ENCODE data around the gene SMCO4. TPM values are rescaled to one million over a fixed set of nuclear protein-coding genes. Genes with fewer than 3 reads are reported as not detected.
"Not testable (repeated sequence)": the region's sequence is repeated elsewhere in the genome, so short reads cannot be mapped to it uniquely, and the experiment has no call there.

Gene SMCO4
- polyA plus RNA-seq, 1 donor, result 14.8 TPM

GRCh38 chr11:93563857-93564256 lies 20.7 kb upstream of the SMCO4 start:
- DNase-seq, result no peak

DNA sequence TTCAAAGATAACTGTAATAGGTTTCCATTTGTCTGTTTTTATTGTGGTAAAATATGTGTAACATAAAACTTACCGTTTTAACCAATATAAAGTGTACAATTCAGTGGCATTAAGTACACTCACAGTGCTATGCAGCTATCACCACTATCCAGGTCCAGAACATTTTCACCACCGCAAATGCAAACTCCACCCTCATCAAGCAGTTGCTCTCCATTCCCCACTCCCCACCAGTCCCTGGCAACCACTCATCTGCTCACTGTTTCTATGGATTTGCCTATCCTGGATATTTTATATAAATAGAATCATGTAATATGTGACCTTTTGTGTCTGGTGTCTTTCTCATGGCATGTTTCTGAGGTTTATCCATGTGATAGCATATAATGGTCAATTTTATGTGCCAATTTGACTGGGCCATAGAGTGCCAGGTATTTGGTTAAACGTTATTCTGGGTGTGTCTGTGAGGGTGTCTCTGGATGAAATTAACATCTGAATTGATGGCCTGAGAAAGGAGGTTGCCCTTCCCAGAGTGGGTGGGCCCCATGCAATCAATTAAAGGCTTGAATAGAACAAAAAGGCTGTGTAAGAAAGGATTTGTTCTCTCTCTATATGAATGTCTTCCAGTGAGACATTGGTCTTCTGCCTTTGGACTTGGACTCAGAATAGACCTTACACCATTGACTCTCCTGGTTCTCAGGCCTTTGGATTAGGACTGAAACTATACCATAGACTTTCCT lies 17.2 kb upstream of the SMCO4 start:
- no peak for DNase-seq

DNA sequence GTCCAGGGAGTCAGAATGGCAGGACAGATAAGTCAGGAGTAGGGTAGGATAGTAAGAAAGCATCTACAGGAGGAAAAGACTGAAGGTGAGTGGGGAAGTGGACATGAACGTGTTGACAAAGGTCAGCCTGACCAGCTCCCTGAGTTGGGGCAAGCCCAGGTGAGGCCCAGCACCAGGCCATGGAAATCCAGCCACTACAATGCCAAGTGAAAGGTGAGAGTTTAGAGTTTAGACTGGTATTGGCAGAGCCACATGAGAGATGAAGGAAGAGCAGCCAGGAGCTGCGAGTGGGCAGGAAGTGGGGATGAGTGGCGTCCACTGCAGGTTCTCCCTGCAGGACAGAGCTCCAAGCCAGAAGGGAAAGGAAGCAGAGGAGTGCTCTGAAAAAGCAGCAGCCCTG lies 16.5 kb upstream of the SMCO4 start:
- no peak for DNase-seq

GRCh38 chr11:93552874-93553273 lies 9.7 kb upstream of the SMCO4 start:
- DNase-seq, result no peak

DNA sequence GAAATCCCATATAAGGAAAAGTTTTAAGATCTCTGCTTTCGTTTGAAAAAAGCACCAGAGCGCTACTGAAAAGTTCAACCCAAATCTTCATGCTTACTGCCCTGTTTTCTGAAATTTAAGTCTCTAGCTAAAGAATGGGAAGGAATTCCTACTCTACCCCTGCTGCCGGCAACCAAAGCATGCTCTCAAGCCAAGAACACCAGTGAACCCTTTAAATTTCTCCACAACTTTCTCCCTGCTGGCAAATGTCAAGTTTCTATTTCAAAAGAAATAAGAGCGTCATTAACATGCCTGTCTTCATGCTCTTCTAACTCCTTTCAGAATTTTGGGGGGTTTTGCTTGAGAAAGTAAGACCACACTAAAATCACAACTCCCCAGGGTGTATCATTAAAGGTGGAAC lies 6.8 kb upstream of the SMCO4 start:
- no peak for DNase-seq

DNA sequence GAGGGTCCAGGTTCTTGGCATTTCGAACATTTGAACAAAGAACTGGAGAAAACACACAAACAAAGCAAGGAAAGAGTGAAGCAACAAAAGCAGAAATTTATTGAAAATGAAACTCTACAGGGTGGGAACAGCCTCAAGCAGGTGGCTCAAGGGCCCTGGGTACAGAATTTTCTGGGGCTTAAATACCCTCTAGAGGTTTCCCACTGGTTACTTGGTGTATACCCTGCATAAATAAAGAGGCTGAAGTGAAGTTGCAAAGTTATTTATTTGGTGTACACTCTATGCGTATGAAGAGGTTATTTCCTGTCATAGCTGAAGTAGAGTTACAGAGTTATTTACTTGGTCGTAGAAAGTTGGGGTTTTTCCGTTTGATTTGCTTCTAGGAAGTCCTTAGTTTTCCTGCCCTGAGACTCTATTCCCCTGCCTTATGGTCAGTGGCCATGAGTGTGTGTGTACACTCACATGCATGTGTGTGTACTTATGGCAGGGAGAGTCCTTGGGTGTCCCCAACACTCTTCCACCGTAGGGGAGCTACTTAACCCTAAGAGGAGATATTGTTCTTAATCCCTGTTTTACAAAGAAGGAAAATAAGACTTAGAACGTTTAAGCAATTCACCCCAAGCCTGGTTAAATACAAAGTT lies 5.6 kb upstream of the SMCO4 start:
- DNase-seq, result no peak

DNA sequence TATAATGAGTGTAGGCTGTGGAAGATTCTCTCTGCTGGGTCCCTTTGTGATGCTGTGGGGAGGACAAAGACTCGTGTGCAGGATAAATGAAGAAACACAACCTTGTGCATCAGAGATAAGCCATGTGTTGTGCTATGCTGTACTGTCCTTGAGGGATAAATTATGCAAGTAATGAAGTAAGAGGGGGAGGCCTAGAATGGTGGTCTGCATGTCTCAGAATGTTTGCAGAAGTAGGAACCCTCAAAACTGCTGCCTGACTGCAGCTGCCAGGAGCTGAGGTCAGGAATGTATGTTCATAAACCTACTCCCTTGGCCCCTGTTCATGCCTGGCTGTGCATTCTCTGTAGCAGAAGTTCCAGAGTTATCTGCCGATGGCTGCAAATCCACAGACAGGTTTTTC lies 4.6 kb upstream of the SMCO4 start:
- DNase-seq, result no peak

GRCh38 chr11:93547028-93547427 lies 3.8 kb upstream of the SMCO4 start:
- no peak for DNase-seq

GRCh38 chr11:93545566-93545965 lies 2.4 kb upstream of the SMCO4 start:
- no peak for DNase-seq

- DNase-seq, result no peak
Measured at GRCh38 chr11:93542811-93543229, 371 bp downstream of the SMCO4 start.

- DNase-seq, result no peak
Measured at GRCh38 chr11:93541884-93542810, 1.0 kb downstream of the SMCO4 start.

- DNase-seq, result no peak
Measured at GRCh38 chr11:93540896-93541553, 2.2 kb downstream of the SMCO4 start.

GRCh38 chr11:93540337-93540736 lies 2.9 kb downstream of the SMCO4 start:
- DNase-seq, result no peak

DNA sequence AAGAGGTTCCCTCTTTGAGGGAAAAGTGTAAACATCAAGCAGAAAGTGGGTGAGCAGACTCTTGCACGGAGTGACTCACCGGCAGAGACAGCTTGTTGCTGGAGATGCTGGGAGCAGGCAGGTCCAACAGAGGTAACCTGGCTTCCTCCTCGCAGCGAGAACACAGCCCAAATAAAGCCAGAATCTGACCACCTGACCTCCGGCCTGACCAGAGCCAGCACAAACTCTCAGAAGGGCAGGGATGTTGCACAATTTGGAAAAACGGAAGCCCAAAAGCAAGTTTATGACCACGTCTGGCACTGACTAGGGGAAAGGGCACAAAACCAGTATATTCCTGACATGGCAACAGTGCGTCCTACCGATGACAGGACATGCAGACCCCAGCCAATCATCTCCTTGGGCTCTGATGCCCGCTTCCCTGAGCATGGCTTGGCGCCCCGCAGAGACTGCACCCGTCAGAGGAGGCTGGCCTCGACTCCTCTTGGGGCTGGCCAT lies 5.4 kb downstream of the SMCO4 start:
- DNase-seq, result no peak

DNA sequence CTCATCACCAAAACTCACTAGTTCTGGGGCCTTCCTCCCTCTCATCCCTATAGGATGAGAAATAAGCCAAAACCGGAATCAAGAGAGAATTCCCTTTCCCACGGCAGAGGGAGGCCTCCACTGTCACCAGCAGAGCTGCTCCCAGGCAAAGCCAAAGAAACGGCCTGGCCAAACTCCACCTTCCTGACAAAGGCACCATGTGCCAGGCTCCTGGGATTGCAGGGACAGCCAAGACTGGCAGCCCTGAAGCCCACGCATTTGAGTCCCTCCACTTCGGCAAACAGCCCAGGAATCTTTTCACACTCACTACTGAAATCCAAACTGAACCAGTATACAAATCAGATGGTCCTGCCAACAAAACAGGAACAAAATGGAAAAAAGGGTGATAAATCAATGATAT lies 6.1 kb downstream of the SMCO4 start:
- DNase-seq, result no peak

- no peak for DNase-seq
Measured at GRCh38 chr11:93536101-93536861, 6.9 kb downstream of the SMCO4 start.

DNA sequence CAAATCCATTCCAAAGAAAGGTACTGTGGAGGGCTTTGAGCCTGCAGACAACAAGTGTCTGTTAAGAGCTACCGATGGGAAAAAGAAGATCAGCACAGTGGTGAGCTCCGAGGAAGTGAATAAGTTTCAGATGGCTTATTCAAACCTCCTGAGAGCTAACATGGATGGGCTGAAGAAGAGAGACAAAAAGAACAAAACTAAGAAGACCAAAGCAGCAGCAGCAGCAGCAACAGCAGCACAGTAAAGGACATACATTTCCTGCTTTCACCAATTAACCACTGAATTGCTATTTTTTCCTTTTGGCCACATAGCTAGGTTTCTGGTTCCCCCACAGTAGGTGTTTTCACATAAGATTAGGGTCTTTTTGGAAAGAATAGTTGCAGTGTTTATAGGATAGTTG lies 7.6 kb downstream of the SMCO4 start:
- not testable (repeated sequence) for DNase-seq

DNA sequence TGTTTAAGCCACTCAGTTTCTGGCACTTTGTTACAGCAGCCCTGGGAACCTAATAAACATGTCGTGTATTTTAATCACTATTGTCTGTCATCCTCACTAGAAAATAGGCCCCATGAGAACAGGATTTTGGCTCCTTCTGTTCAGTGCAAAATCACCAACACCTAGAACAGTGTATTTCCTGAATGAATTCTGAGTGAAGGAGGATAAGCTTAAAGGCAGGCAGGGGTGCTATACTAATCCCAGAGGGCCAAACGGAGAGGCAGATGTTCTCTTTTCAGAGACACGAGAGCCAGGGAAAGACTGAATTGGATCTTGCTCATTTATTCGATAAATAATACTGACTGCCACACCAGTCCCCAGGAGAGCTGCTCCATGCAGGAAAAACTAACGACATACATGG lies 10.4 kb downstream of the SMCO4 start:
- DNase-seq, result no peak

DNA sequence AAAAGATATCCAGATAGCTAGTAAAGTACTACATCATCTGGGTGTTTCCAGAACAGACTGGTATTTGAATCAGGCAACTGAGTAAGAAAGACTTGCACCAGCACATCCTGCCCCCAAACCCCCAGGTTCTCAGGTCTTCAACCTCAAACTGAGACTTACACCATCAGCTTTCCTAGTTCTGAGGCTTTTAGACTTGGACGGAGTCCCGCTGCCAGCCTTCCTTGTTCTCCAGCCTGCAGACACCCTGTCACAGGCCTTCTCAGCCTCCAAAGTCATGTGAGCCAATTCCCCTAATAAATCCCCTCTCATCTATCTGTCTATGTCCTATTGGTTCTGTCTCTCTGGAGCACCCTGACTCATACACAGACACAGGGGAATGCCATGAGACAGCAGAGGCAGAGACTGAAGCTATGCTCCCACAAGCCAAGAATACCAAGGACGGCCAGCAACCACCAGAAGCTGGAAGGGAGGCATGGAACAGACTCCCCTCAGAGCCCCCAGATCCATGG lies 10.9 kb downstream of the SMCO4 start:
- no peak for DNase-seq

- no peak for DNase-seq
Measured at GRCh38 chr11:93530468-93530826, 12.7 kb downstream of the SMCO4 start.
